ENCODE data around the gene CSAG2. TPM values are rescaled to one million over a fixed set of nuclear protein-coding genes. Genes with fewer than 3 reads are reported as not detected.
"Not testable (repeated sequence)": the region's sequence is repeated elsewhere in the genome, so short reads cannot be mapped to it uniquely, and the experiment has no call there.

Gene CSAG2
- total RNA-seq, 2 donors from 2014 or later: not detected

DNA sequence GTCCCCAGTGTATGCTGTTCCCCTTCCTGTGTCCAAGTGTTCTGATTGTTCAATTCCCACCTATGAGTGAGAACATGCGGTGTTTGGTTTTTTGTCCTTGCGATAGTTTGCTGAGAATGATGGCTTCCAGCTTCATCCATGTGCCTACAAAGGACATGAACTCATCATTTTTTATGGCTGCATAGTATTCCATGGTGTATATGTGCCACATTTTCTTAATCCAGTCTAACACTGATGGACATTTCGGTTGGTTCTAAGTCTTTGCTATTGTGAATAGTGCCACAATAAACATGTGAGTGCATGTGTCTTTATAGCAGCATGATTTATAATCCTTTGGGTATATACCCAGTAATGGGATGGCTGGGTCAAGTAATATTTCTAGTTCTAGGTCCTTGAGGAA lies 34.4 kb downstream of the CSAG2 start:
- intact Hi-C loops (cut with DNase I); DNase-seq (ENCODE audit: low spot score): not testable (repeated sequence)

GRCh38 chrX:152674135-152674534 lies 34.9 kb downstream of the CSAG2 start:
- intact Hi-C loops (cut with DNase I): no loop called here
- no peak for DNase-seq (ENCODE audit: low spot score)

DNA sequence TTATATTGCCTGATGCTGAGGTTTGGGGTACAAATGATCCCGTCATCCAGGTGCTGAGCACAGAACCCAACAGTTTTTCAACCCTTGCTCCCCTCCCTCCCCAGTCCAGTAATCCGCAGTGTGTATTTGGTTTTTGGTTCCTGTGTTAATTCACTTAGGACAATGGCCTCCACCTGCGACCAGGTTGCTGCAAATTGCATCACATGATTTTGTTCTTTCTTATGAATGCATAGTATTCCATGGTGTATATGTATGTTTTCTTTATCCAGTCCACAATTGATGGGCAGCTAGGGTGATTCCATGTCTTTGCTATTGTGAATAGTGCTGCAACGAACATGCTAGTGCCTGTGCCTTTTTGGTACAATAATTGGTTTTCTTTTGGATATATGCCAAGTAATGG lies 46.0 kb downstream of the CSAG2 start:
- DNase-seq (ENCODE audit: low spot score): no peak
- intact Hi-C loops (cut with DNase I): no loop called here

DNA sequence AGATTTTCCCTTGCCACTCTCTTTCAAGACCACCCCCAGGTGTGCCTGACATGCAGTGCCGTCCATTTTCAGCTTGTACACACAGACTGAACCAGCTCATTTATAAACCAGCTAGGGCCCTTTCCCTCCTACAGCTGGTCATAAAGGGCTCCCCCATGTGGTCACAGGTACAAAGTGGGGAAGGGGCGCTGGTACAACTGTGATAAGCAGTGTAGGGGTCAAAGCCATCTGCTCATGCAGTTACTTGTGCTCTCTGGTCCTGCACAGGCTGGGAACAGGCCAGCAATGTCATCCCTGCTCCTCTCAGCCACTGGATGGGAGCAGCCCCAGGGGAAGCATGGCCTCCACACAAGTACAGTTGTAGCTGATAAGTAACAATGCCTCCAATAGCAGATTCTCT lies 50.8 kb downstream of the CSAG2 start:
- intact Hi-C loops (cut with DNase I): no loop called here
- DNase-seq (ENCODE audit: low spot score): no peak

Other genes with a start within 250 kb of the CSAG2 start
- not detected for gene GABRQ, start 71.4 kb downstream of the CSAG2 start, total RNA-seq
- gene MAGEA3, start 10.5 kb downstream of the CSAG2 start, total RNA-seq: not detected
- not detected for gene MAGEA2B, start 5.4 kb upstream of the CSAG2 start, total RNA-seq
- gene CSAG1, start 24.4 kb upstream of the CSAG2 start, total RNA-seq: not detected
- not detected for gene MAGEA12, start 24.5 kb upstream of the CSAG2 start, total RNA-seq
- gene MAGEA2, start 44.6 kb upstream of the CSAG2 start, total RNA-seq: not detected
- gene CSAG3, start 49.9 kb upstream of the CSAG2 start, total RNA-seq: not detected
- not detected for gene MAGEA6, start 60.4 kb upstream of the CSAG2 start, total RNA-seq
- gene CETN2, start 121.5 kb upstream of the CSAG2 start, total RNA-seq: 10 to 100 TPM; 27.9 to 33.1 TPM
- 10 to 100 TPM in 1 of 2 donors, 1 to 10 TPM in 1; 9.4 to 10.7 TPM for gene NSDHL, start 121.8 kb upstream of the CSAG2 start, total RNA-seq
- 1 to 10 TPM; 2.8 to 7.9 TPM for gene ZNF185, start 188.8 kb upstream of the CSAG2 start, total RNA-seq